OCI-LY7 (cell line): Measurements from ENCODE around the gene PAQR4. TPM values are rescaled to one million over a fixed set of nuclear protein-coding genes. Genes with fewer than 3 reads are reported as not detected.

Experiments
- BruUV-seq: library from RNA; stranded (reverse); fragments of 400-500 nt; replicated peaks from 2 replicates; lab custom pipeline; 2021; lab: Mats Ljungman, UMichigan
- CTCF ChIA-PET: fragments of 300-600 bp; sonication (Branson Sonifier 250); formaldehyde crosslinking; loops from one replicate; lab custom pipeline; 2022; ENCODE audit warnings: antibody characterized with exemption; ENCODE audit not compliant: unreplicated experiment; lab: Charles Lee
- POLR2A ChIA-PET: fragments of 300-600 bp; sonication (Branson Sonifier 250); formaldehyde crosslinking; loops from one replicate; lab custom pipeline; 2022; ENCODE audit warnings: antibody characterized with exemption; lab: Charles Lee
- DNase-seq: peaks from one replicate; pipeline ENCODE4 v3.0.0-alpha.2; 2015; ENCODE audit warnings: low spot score
- H2AFZ ChIP-seq: fragments of 200-600 bp; sonication (generic), shearing (Covaris generic); 2 replicates; pipeline ENCODE4 v1.6.1; 2014; ENCODE audit warnings: mild to moderate bottlenecking, antibody characterized with exemption, low read length, moderate library complexity
- H3K27ac ChIP-seq: fragments of 200-600 bp; sonication (generic); 2 replicates; pipeline ENCODE4 v1.5.1; 2014; ENCODE audit warnings: mixed run types, low read depth, mild to moderate bottlenecking, moderate library complexity, low read length, inconsistent platforms; ENCODE audit not compliant: poor library complexity, severe bottlenecking
- H3K36me3 ChIP-seq: fragments of 200-600 bp; sonication (generic); 2 replicates; pipeline ENCODE4 v1.6.1; 2014; ENCODE audit warnings: mild to moderate bottlenecking, antibody characterized with exemption, low read length, moderate library complexity, mixed read lengths; ENCODE audit not compliant: insufficient read depth
- H3K4me1 ChIP-seq: fragments of 200-600 bp; sonication (generic); 2 replicates; pipeline ENCODE4 v1.5.1; 2014; ENCODE audit warnings: mild to moderate bottlenecking, low read length; ENCODE audit not compliant: insufficient read depth, poor library complexity, severe bottlenecking
- H3K4me2 ChIP-seq: fragments of 200-600 bp; sonication (generic); 2 replicates; pipeline ENCODE4 v1.6.1; 2014; ENCODE audit warnings: mild to moderate bottlenecking, low read length
- H3K4me3 ChIP-seq: fragments of 200-600 bp; sonication (generic); 2 replicates; pipeline ENCODE4 v1.5.1; 2014; ENCODE audit warnings: mild to moderate bottlenecking, low read depth, low read length; ENCODE audit not compliant: poor library complexity, severe bottlenecking
- H3K79me2 ChIP-seq: fragments of 200-600 bp; sonication (generic); 2 replicates; pipeline ENCODE4 v1.6.1; 2016; ENCODE audit warnings: low read depth, mild to moderate bottlenecking, low read length, moderate library complexity, mixed read lengths; ENCODE audit not compliant: insufficient read depth
- H3K9me2 ChIP-seq: fragments of 200-600 bp; sonication (generic); 2 replicates; pipeline ENCODE4 v1.6.1; 2016; ENCODE audit warnings: mild to moderate bottlenecking, low read length, mixed read lengths; ENCODE audit not compliant: insufficient read depth
- H3K9me3 ChIP-seq: fragments of 200-600 bp; sonication (generic); 2 replicates; pipeline ENCODE4 v1.6.1; 2014; ENCODE audit warnings: mild to moderate bottlenecking, mixed run types, low read length, mixed read lengths
- H4K20me1 ChIP-seq: fragments of 200-600 bp; sonication (generic); 2 replicates; pipeline ENCODE4 v1.6.1; 2014; ENCODE audit warnings: mild to moderate bottlenecking, antibody characterized with exemption, low read length, moderate library complexity, mixed read lengths; ENCODE audit not compliant: insufficient read depth
- CTCF ChIP-seq: fragments of 200-600 bp; sonication (generic); conservative IDR thresholded peaks from 2 replicates; pipeline ENCODE4 v1.5.1; 2014; ENCODE audit warnings: mild to moderate bottlenecking, antibody characterized with exemption, low read length, moderate library complexity, mixed read lengths
- EZH2phosphoT487 ChIP-seq: fragments of 200-600 bp; sonication (generic); IDR thresholded peaks from 2 replicates; pipeline ENCODE4 v1.6.1; 2018; ENCODE audit warnings: low read depth, borderline replicate concordance, mild to moderate bottlenecking, mixed run types, antibody characterized with exemption, low read length, moderate library complexity, mixed read lengths
- intact Hi-C: fragments of 100-400 bp; cut with micrococcal nuclease; formaldehyde crosslinking; loops from one replicate; pipeline ENCODE4 v1.10.0; 2022; ENCODE audit not compliant: unreplicated experiment
- total RNA-seq, 2 experiments: library from RNA; depleted of rRNA in 1 of 2; stranded (reverse); fragments of >200 nt in 1 of 2; shearing (Covaris generic) in 1 of 2; gene quantifications; 2 replicates each; pipeline ENCODE4 v1.2.3, GENCODE V29; 2014 to 2022

The PAQR4 gene
- total RNA-seq, 2 experiments from 2014 or later: 49.1 to 59.7 TPM

GRCh38 chr16:2964475-2965336, 4.4 kb upstream of the PAQR4 start:
- Histone ChIP-seq H3K27ac (no peak overlapping the region), H3K36me3 (no peaks in the 10 kb centered on the region), H3K4me1 (peaks cover 54% of the 10 kb centered on the region), H2AFZ (no peak overlapping the region), H4K20me1 (no peaks in the 10 kb centered on the region), H3K9me3 (no peaks in the 10 kb centered on the region), H3K4me3 (peak overlapping the region; percentile 54), H3K9me2 (no peaks in the 10 kb centered on the region), H3K4me2 (peak overlapping the region; percentile 65), H3K79me2 (no peaks in the 10 kb centered on the region)
- ChIA-PET POLR2A (interaction anchor here (0.6 to 0.7 kb wide), 2 partner anchors 153 to 968 kb away, joined by 3 to 4 read pairs; no protein-coding TSS in a partner anchor), CTCF (no interaction called here)
- peak; percentile 72 for DNase-seq
- BruUV-seq: no TSS peak
- intact Hi-C loops: loop anchor here (1.0 to 5.0 kb wide), 2 partner anchors 10 to 37 kb away; no protein-coding TSS in a partner anchor
- TF ChIP-seq EZH2phosphoT487: peak; percentile 5; the same call in 1 of the 2 replicates
- 0 out of 2 replicates have a peak, but pooled peaks have one; percentile 0 for TF ChIP-seq CTCF

- Histone ChIP-seq H3K4me3 (no peak overlapping the region), H3K79me2 (no peaks in the 10 kb centered on the region; the same call in 1 of the 2 replicates), H3K9me3 (no peaks in the 10 kb centered on the region), H3K36me3 (peaks cover 10% of the 10 kb centered on the region; the same call in 1 of the 2 replicates), H2AFZ (no peak overlapping the region), H3K4me2 (peak overlapping the region; percentile 40; the same call in 1 of the 2 replicates), H3K9me2 (no peaks in the 10 kb centered on the region), H3K27ac (no peak overlapping the region), H3K4me1 (peaks cover 56% of the 10 kb centered on the region), H4K20me1 (peaks cover 6% of the 10 kb centered on the region; the same call in 1 of the 2 replicates)
- BruUV-seq: no TSS peak
- TF ChIP-seq CTCF: no peak
- TF ChIP-seq EZH2phosphoT487: no peak
- POLR2A ChIA-PET: interaction anchor here (0.8 kb wide), 1 partner anchor 16 kb away, joined by 9 read pairs; no protein-coding TSS in a partner anchor
- no peak for DNase-seq
- CTCF ChIA-PET: no interaction called here
- intact Hi-C loops: no loop called here
These were observed 2.9 kb upstream of the PAQR4 start for GRCh38 chr16:2966043-2966807.
